ENCODE results near the gene ZFP90.

Gene ZFP90

DNA sequence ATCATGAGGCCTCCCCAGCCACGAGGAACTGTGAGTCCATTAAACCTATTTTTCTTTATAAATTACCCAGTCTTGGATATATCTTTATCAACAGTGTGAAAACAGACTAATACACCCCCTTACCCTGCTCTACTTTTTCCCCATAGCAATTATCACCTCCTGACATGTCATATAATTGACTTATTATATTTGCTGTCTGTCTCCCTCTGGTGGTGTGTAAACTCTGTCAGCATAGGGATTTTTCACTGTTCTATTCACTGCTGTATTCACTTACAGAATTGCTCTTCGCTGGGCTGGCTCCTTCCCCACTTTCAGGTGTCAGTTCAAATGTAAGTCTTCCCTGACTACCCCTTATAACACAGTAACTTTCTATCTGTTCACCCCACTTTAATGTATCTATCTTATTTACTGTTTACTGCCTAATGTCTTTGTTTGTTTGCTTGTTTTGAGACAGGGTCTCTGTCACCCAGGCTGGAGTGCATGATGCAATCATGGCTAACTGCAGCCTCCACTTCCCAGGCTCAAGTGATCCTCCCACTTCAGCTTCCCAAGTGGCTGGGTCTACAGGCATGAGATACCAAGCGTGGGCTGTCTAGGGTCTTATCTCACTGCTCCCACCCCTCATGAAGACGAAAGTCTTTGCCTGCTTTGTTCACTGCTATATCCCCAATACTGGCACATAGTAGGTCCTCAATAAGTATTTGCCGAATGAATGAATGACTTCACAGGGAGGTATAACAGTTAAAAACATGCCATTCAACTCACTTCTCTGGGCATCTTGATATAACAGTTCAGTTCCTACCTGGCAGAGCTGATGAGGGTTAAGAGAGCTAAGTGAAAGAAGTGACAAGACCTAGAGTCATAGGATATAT lies 53.6 kb downstream of the ZFP90 start:
- no peaks in the 10 kb centered on the region for H3K79me2 ChIP-seq (ENCODE audit: control insufficient read depth, low read length)
- no peaks in the 10 kb centered on the region for H3K27me3 ChIP-seq (ENCODE audit: control insufficient read depth, low read length)
- no peak overlapping the region for H3K4me2 ChIP-seq (ENCODE audit: low read length)
- H3K4me3 ChIP-seq (ENCODE audit: low read length), result no peak overlapping the region
- H3K27ac ChIP-seq (ENCODE audit: low read depth, low read length), result no peak overlapping the region
- TF ChIP-seq, protein P1, sequence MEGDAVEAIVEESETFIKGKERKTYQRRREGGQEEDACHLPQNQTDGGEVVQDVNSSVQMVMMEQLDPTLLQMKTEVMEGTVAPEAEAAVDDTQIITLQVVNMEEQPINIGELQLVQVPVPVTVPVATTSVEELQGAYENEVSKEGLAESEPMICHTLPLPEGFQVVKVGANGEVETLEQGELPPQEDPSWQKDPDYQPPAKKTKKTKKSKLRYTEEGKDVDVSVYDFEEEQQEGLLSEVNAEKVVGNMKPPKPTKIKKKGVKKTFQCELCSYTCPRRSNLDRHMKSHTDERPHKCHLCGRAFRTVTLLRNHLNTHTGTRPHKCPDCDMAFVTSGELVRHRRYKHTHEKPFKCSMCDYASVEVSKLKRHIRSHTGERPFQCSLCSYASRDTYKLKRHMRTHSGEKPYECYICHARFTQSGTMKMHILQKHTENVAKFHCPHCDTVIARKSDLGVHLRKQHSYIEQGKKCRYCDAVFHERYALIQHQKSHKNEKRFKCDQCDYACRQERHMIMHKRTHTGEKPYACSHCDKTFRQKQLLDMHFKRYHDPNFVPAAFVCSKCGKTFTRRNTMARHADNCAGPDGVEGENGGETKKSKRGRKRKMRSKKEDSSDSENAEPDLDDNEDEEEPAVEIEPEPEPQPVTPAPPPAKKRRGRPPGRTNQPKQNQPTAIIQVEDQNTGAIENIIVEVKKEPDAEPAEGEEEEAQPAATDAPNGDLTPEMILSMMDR (IDR thresholded peaks at IDR 0.05; ENCODE audit: low read depth, low read length, poor library complexity, severe bottlenecking), result peak; percentile 43
- TF ChIP-seq EZH2phosphoT487 (IDR thresholded peaks at IDR 0.05; ENCODE audit: borderline replicate concordance, low read length), result no peak
- H3K9me3 ChIP-seq (ENCODE audit: control insufficient read depth, insufficient read depth, low read length), result no peaks in the 10 kb centered on the region
- H3K9me2 ChIP-seq (replicated peaks; ENCODE audit: control insufficient read depth, low read length), result no peaks in the 10 kb centered on the region
- H3F3A ChIP-seq (ENCODE audit: control insufficient read depth, insufficient read depth), result no peaks in the 10 kb centered on the region
- H3K4me1 ChIP-seq (ENCODE audit: control insufficient read depth, low read length), result no peaks in the 10 kb centered on the region
- no peaks in the 10 kb centered on the region for H3K36me3 ChIP-seq (ENCODE audit: control insufficient read depth, low read length)
- H4K20me1 ChIP-seq (ENCODE audit: control insufficient read depth, insufficient read depth, low read depth, low read length), result no peaks in the 10 kb centered on the region

DNA sequence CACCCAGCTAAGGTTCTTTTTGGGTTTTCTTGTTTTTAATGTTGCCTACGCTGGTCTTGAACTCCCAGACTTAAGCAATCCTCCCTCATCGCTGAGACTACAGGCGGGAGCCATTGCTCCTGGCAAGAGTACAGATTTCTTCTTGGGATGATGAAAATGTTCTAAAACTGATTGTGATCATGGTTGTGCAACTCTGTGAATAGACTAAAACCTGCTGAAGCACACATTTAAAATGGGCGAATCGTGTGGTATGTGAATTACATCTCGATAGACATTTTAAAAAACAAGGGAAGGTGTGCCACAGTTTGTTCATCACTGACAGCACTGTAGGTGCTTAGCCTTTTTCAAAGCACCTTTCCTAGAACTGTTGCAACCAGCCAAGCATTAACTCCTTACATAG lies 57.2 kb downstream of the ZFP90 start:
- Histone ChIP-seq H3K79me2 (ENCODE audit: control insufficient read depth, low read length) (no peaks in the 10 kb centered on the region), H3K27me3 (ENCODE audit: control insufficient read depth, low read length) (no peaks in the 10 kb centered on the region), H3K9me2 (replicated peaks; ENCODE audit: control insufficient read depth, low read length) (no peaks in the 10 kb centered on the region), H3F3A (ENCODE audit: control insufficient read depth, insufficient read depth) (no peaks in the 10 kb centered on the region), H4K20me1 (ENCODE audit: control insufficient read depth, insufficient read depth, low read depth, low read length) (no peaks in the 10 kb centered on the region), H3K36me3 (ENCODE audit: control insufficient read depth, low read length) (no peaks in the 10 kb centered on the region), H3K4me1 (ENCODE audit: control insufficient read depth, low read length) (no peaks in the 10 kb centered on the region), H3K27ac (ENCODE audit: low read depth, low read length) (no peak overlapping the region), H3K4me3 (ENCODE audit: low read length) (no peak overlapping the region), H3K4me2 (ENCODE audit: low read length) (no peak overlapping the region), H3K9me3 (ENCODE audit: control insufficient read depth, insufficient read depth, low read length) (no peaks in the 10 kb centered on the region)
- no peak for TF ChIP-seq EZH2phosphoT487 (IDR thresholded peaks at IDR 0.05; ENCODE audit: borderline replicate concordance, low read length)
- TF ChIP-seq, protein P1 (IDR thresholded peaks at IDR 0.05; ENCODE audit: low read depth, low read length, poor library complexity, severe bottlenecking), result no peak

DNA sequence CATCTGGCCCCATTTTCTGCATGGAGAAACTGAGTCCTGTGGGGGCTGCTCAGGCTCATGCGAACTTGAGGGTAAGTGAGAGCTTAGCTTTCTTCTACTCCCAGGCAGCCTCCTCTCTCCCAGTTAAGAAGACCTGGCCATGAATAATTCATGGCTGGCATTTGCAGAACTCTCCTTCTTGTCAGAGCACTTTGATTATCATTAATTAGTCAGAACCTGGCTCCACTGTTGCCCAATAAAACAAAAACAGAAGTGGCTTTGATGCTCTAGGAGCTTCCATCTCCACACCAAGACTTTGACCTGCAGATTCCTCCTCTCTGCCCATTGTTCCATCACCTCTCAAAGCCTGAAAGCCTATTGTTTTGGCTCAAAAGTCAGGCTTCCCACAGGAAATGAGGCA lies 60.5 kb downstream of the ZFP90 start:
- Histone ChIP-seq H3K27me3 (ENCODE audit: control insufficient read depth, low read length) (no peaks in the 10 kb centered on the region), H4K20me1 (ENCODE audit: control insufficient read depth, insufficient read depth, low read depth, low read length) (no peaks in the 10 kb centered on the region), H3K36me3 (ENCODE audit: control insufficient read depth, low read length) (no peaks in the 10 kb centered on the region), H3K79me2 (ENCODE audit: control insufficient read depth, low read length) (no peaks in the 10 kb centered on the region), H3K4me1 (ENCODE audit: control insufficient read depth, low read length) (no peaks in the 10 kb centered on the region), H3K27ac (ENCODE audit: low read depth, low read length) (no peak overlapping the region), H3K4me3 (ENCODE audit: low read length) (no peak overlapping the region), H3K9me3 (ENCODE audit: control insufficient read depth, insufficient read depth, low read length) (no peaks in the 10 kb centered on the region), H3K4me2 (ENCODE audit: low read length) (no peak overlapping the region), H3F3A (ENCODE audit: control insufficient read depth, insufficient read depth) (no peaks in the 10 kb centered on the region), H3K9me2 (replicated peaks; ENCODE audit: control insufficient read depth, low read length) (no peaks in the 10 kb centered on the region)
- TF ChIP-seq, protein P1 (IDR thresholded peaks at IDR 0.05; ENCODE audit: low read depth, low read length, poor library complexity, severe bottlenecking), result no peak
- no peak for TF ChIP-seq EZH2phosphoT487 (IDR thresholded peaks at IDR 0.05; ENCODE audit: borderline replicate concordance, low read length)
